Ishikawa (cell line): ENCODE measurements around the gene EEPD1.

ENCODE experiments used
- CEBPB ChIP-seq: IDR thresholded peaks from 2 replicates; pipeline ENCODE4 v1.6.1; 2012
- EGR1 ChIP-seq: IDR thresholded peaks from 2 replicates; pipeline ENCODE4 v1.6.1; 2012
- EP300 ChIP-seq: IDR thresholded peaks from 2 replicates; pipeline ENCODE4 v1.6.1; 2012; ENCODE audit warnings: borderline replicate concordance
- NFIC ChIP-seq: IDR thresholded peaks from 2 replicates; pipeline ENCODE4 v1.6.1; 2012
- RAD21 ChIP-seq: IDR thresholded peaks from 2 replicates; pipeline ENCODE4 v1.6.1; 2012; ENCODE audit warnings: low read depth
- REST ChIP-seq: IDR thresholded peaks from 2 replicates; pipeline ENCODE4 v1.6.1; 2012; ENCODE audit warnings: low read depth, mild to moderate bottlenecking
- TAF1 ChIP-seq: IDR thresholded peaks from 2 replicates; pipeline ENCODE4 v1.6.1; 2012; ENCODE audit warnings: low read depth, mild to moderate bottlenecking
- TCF12 ChIP-seq: IDR thresholded peaks from 2 replicates; pipeline ENCODE4 v1.6.1; 2012; ENCODE audit warnings: low read depth
- TEAD4 ChIP-seq: IDR thresholded peaks from 2 replicates; pipeline ENCODE4 v1.6.1; 2012

GRCh38 chr7:36314491-36314890 is 161.4 kb downstream of the EEPD1 start:
- TF ChIP-seq CEBPB (no peak), EP300 (no peak), TCF12 (no peak), RAD21 (no peak), REST (no peak), TAF1 (no peak), TEAD4 (no peak), EGR1 (no peak), NFIC (no peak)
